ENCODE results near the gene HCRTR2. TPM values are rescaled to one million over a fixed set of nuclear protein-coding genes. Genes with fewer than 3 reads are reported as not detected.
"Not testable (repeated sequence)": the region's sequence is repeated elsewhere in the genome, so short reads cannot be mapped to it uniquely, and the experiment has no call there.

HCRTR2 gene
- total RNA-seq, 1 donor from 2014 or later: 0.27 TPM

- no peak overlapping the region for H3K27ac Mint-ChIP-seq
- no peaks in the 10 kb centered on the region for H3K9me3 Mint-ChIP-seq
- H3K4me3 Mint-ChIP-seq: no peak overlapping the region
- no peaks in the 10 kb centered on the region for H3K36me3 Mint-ChIP-seq
- no peaks in the 10 kb centered on the region for H3K4me1 Mint-ChIP-seq (ENCODE audit: unreplicated experiment)
- no peak for DNase-seq (ENCODE audit: extremely low spot score, unreplicated experiment)
- no peaks in the 10 kb centered on the region for H3K27me3 Mint-ChIP-seq
- no peak for TF ChIP-seq CTCF (conservative IDR thresholded peaks at IDR 0.05)
These were observed 53.5 kb downstream of the HCRTR2 start for GRCh38 chr6:55227862-55228261.

- no peak for TF ChIP-seq CTCF (conservative IDR thresholded peaks at IDR 0.05)
- no peak for DNase-seq (ENCODE audit: extremely low spot score, unreplicated experiment)
These were observed 64.8 kb downstream of the HCRTR2 start for GRCh38 chr6:55239099-55239498.

GRCh38 chr6:55240975-55241605, 66.8 kb downstream of the HCRTR2 start:
- peak; percentile 80 for TF ChIP-seq CTCF (conservative IDR thresholded peaks at IDR 0.05)
- not testable (repeated sequence) for H3K4me3 Mint-ChIP-seq; DNase-seq (ENCODE audit: extremely low spot score, unreplicated experiment); H3K4me1 Mint-ChIP-seq (ENCODE audit: unreplicated experiment); H3K9me3 Mint-ChIP-seq; H3K27me3 Mint-ChIP-seq; H3K27ac Mint-ChIP-seq; H3K36me3 Mint-ChIP-seq

More at GRCh38 chr6:55239099-55239498, 64.8 kb downstream of the HCRTR2 start:
- Mint-ChIP-seq H3K36me3 (no peaks in the 10 kb centered on the region), H3K4me3 (no peak overlapping the region), H3K27me3 (no peaks in the 10 kb centered on the region), H3K4me1 (ENCODE audit: unreplicated experiment) (no peaks in the 10 kb centered on the region), H3K27ac (no peak overlapping the region), H3K9me3 (no peaks in the 10 kb centered on the region)

GRCh38 chr6:55250400-55250799, 76.1 kb downstream of the HCRTR2 start:
- no peaks in the 10 kb centered on the region for H3K9me3 Mint-ChIP-seq
- H3K4me3 Mint-ChIP-seq: no peak overlapping the region
- H3K36me3 Mint-ChIP-seq: no peaks in the 10 kb centered on the region
- no peak for DNase-seq (ENCODE audit: extremely low spot score, unreplicated experiment)
- no peak overlapping the region for H3K27ac Mint-ChIP-seq
- TF ChIP-seq CTCF (conservative IDR thresholded peaks at IDR 0.05): no peak
- no peaks in the 10 kb centered on the region for H3K27me3 Mint-ChIP-seq
- H3K4me1 Mint-ChIP-seq (ENCODE audit: unreplicated experiment): no peaks in the 10 kb centered on the region

- Mint-ChIP-seq H3K27me3 (no peaks in the 10 kb centered on the region), H3K36me3 (no peaks in the 10 kb centered on the region), H3K4me3 (no peak overlapping the region), H3K9me3 (no peaks in the 10 kb centered on the region), H3K27ac (no peak overlapping the region), H3K4me1 (ENCODE audit: unreplicated experiment) (no peaks in the 10 kb centered on the region)
- no peak for DNase-seq (ENCODE audit: extremely low spot score, unreplicated experiment)
- no peak for TF ChIP-seq CTCF (conservative IDR thresholded peaks at IDR 0.05)
These were observed 80.8 kb downstream of the HCRTR2 start for GRCh38 chr6:55255113-55255512.

- H3K27ac Mint-ChIP-seq: no peak overlapping the region
- no peaks in the 10 kb centered on the region for H3K4me1 Mint-ChIP-seq (ENCODE audit: unreplicated experiment)
- no peaks in the 10 kb centered on the region for H3K9me3 Mint-ChIP-seq
- no peaks in the 10 kb centered on the region for H3K27me3 Mint-ChIP-seq
- H3K4me3 Mint-ChIP-seq: no peak overlapping the region
- H3K36me3 Mint-ChIP-seq: no peaks in the 10 kb centered on the region
- TF ChIP-seq CTCF (conservative IDR thresholded peaks at IDR 0.05): no peak
- no peak for DNase-seq (ENCODE audit: extremely low spot score, unreplicated experiment)
These were observed 85.9 kb downstream of the HCRTR2 start for GRCh38 chr6:55260181-55260580.
